IPS-20b (cell line): ENCODE results near the gene UGGT2.
"Not testable (repeated sequence)": the region's sequence is repeated elsewhere in the genome, so short reads cannot be mapped to it uniquely, and the experiment has no call there.

Experiments
- H3K27ac ChIP-seq: one replicate; pipeline ENCODE4 v1.5.1; 2013; ENCODE audit warnings: low read length
- H3K27me3 ChIP-seq: 2 replicates; pipeline ENCODE4 v1.6.1; 2013; ENCODE audit warnings: mild to moderate bottlenecking, low read length, inconsistent platforms; ENCODE audit not compliant: insufficient read depth
- H3K36me3 ChIP-seq: 2 replicates; pipeline ENCODE4 v1.6.1; 2013; ENCODE audit warnings: low read depth, mild to moderate bottlenecking, inconsistent platforms, low read length, moderate library complexity; ENCODE audit not compliant: insufficient read depth
- H3K4me1 ChIP-seq: 2 replicates; pipeline ENCODE4 v1.6.1; 2013; ENCODE audit warnings: mild to moderate bottlenecking, control low read depth, inconsistent platforms, low read length, moderate library complexity; ENCODE audit not compliant: insufficient read depth
- H3K4me3 ChIP-seq: 2 replicates; pipeline ENCODE4 v1.5.1; 2013; ENCODE audit warnings: mild to moderate bottlenecking, low read length, inconsistent platforms
- H3K9ac ChIP-seq: 2 replicates; pipeline ENCODE4 v1.6.1; 2013; ENCODE audit warnings: low read depth, mild to moderate bottlenecking, inconsistent platforms, low read length, moderate library complexity
- H3K9me3 ChIP-seq: 2 replicates; pipeline ENCODE4 v1.6.1; 2013; ENCODE audit warnings: mild to moderate bottlenecking, low read depth, low read length, inconsistent platforms; ENCODE audit not compliant: insufficient read depth

UGGT2 gene

DNA sequence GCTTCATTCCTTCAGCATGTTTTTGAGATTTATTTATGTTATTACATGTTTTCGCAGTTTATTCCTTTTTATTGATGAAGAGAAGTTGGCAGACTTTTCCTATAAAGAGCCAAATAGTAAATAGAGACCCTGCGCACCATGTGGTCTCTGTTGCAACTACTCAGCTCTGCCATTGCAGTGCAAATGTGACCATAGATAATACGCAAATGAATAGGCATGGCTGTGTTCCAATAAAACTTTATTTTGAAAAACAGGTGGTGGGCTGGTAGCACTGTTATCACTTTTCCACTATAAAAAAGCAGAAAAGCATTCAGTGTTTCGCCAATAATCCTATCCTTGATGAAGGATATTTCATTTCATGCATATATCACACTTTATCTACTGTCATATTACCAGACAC is 281.3 kb downstream of the UGGT2 start:
- H3K27me3 ChIP-seq, result no peaks in the 10 kb centered on the region
- H3K9ac ChIP-seq, result no peak overlapping the region
- no peaks in the 10 kb centered on the region for H3K4me1 ChIP-seq
- no peak overlapping the region for H3K4me3 ChIP-seq
- H3K9me3 ChIP-seq, result no peaks in the 10 kb centered on the region
- no peak overlapping the region for H3K27ac ChIP-seq
- H3K36me3 ChIP-seq, result no peaks in the 10 kb centered on the region

GRCh38 chr13:95763601-95764000 is 289.6 kb downstream of the UGGT2 start:
- Histone ChIP-seq H3K9ac (no peak overlapping the region), H3K4me1 (no peaks in the 10 kb centered on the region), H3K9me3 (no peaks in the 10 kb centered on the region), H3K36me3 (0 out of 2 replicates have a peak, but pooled peaks cover 11% of the 10 kb centered on the region), H3K27ac (no peak overlapping the region), H3K4me3 (no peak overlapping the region), H3K27me3 (no peaks in the 10 kb centered on the region)

- not testable (repeated sequence) for H3K4me1 ChIP-seq, H3K4me3 ChIP-seq, H3K27ac ChIP-seq, H3K9me3 ChIP-seq, H3K27me3 ChIP-seq, H3K9ac ChIP-seq
- H3K36me3 ChIP-seq, result 0 out of 2 replicates have a peak, but pooled peaks cover 11% of the 10 kb centered on the region
These were observed 290.6 kb downstream of the UGGT2 start for GRCh38 chr13:95762626-95763025.

DNA sequence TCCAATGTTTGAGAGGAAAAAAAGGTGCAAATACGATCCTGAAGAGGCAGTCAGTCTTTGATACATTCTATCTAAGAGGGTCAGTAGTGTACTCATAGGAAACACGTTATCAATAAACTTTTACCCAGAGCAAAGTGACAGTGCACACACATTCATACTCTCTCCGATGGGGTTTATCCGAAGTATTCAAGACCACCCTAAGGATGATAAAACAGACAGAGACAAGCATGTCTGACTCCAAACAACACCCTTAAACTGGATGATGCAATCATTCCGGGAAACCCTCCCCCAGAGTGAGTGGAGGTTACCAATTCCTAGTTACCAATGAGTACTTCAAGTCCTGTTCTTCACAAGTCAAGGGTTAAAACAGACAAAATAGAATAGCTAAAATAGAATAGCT is 297.1 kb downstream of the UGGT2 start:
- Histone ChIP-seq H3K27ac (no peak overlapping the region), H3K9me3 (no peaks in the 10 kb centered on the region), H3K4me3 (no peak overlapping the region), H3K27me3 (no peaks in the 10 kb centered on the region), H3K9ac (no peak overlapping the region; the same call in 1 of the 2 replicates), H3K4me1 (no peaks in the 10 kb centered on the region), H3K36me3 (no peaks in the 10 kb centered on the region)

- Histone ChIP-seq H3K27ac (no peak overlapping the region), H3K27me3 (no peaks in the 10 kb centered on the region)
These were observed 299.1 kb downstream of the UGGT2 start for GRCh38 chr13:95754069-95754468.

DNA sequence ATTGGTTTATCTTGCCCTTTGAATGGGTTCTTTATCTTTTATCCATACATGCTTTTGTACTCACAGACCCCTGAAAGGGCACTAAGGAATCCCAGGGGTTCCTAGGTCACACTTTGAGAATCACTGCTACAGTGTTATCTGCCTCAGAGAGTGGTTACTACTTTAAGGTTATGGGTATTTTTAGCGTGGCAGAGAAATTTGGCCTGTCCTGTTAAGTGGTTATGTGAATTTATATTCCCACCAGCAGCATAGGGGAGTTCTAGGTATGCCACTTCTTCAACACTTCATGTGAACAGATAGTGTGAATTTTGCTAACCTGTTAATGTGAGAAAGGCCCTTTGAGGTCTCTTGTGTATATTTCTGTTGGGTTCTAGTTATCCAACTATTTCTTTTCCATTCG is 300.5 kb downstream of the UGGT2 start:
- Histone ChIP-seq H3K4me3 (no peak overlapping the region), H3K27ac (no peak overlapping the region), H3K9ac (no peak overlapping the region), H3K4me1 (no peaks in the 10 kb centered on the region), H3K27me3 (no peaks in the 10 kb centered on the region), H3K36me3 (no peaks in the 10 kb centered on the region), H3K9me3 (no peaks in the 10 kb centered on the region)

More at GRCh38 chr13:95754069-95754468, 299.1 kb downstream of the UGGT2 start:
- no peaks in the 10 kb centered on the region for H3K4me1 ChIP-seq
- no peaks in the 10 kb centered on the region for H3K9me3 ChIP-seq
- H3K9ac ChIP-seq, result no peak overlapping the region
- no peaks in the 10 kb centered on the region for H3K36me3 ChIP-seq
- no peak overlapping the region for H3K4me3 ChIP-seq
